Superior temporal gyrus (tissue), 1 donor: ENCODE measurements around the gene HIP1.
"Not testable (repeated sequence)": the region's sequence is repeated elsewhere in the genome, so short reads cannot be mapped to it uniquely, and the experiment has no call there.

Experiments
- DNase-seq: peaks from one replicate; pipeline ENCODE4 v3.0.0-alpha.2; 2016; ENCODE audit errors: extremely low spot score

Gene HIP1

DNA sequence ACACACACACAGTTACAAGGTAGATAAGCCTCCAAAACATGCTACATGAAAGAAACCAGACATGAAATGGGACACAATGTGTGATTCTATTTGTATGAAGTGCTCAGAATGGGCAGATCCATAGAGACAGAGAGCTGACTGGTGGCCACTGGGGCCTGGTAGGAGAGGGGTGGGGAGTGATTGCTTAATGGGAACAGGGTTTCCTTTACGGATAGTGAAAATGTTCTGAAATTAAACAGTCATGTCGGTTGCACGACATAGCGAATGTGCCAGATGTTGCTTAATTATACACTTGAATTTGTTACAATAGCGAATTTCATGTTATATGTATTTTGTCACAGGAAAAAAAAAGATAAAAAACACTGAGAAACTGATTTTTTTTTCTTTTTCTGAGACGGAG is 124.3 kb downstream of the HIP1 start:
- DNase-seq = no peak

DNA sequence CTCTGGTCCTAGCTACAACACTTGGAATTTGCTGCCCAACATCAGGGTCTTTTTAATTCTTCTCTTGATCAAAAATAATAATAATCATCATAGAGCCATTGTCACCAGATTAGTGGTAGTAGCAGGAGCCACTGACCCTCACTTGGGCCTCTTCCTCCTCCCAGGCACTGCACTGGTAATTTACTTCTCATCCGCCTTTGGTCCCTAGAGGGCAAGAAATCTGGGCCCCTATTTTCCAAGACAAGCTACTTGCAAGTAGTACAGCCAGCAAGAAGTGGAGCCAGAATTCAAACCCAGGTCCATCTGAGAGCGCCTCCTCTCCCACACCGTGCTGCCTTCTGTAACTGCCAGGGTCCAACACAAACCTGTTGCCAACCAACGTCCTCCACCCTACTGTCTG is 125.4 kb downstream of the HIP1 start:
- DNase-seq = no peak

DNA sequence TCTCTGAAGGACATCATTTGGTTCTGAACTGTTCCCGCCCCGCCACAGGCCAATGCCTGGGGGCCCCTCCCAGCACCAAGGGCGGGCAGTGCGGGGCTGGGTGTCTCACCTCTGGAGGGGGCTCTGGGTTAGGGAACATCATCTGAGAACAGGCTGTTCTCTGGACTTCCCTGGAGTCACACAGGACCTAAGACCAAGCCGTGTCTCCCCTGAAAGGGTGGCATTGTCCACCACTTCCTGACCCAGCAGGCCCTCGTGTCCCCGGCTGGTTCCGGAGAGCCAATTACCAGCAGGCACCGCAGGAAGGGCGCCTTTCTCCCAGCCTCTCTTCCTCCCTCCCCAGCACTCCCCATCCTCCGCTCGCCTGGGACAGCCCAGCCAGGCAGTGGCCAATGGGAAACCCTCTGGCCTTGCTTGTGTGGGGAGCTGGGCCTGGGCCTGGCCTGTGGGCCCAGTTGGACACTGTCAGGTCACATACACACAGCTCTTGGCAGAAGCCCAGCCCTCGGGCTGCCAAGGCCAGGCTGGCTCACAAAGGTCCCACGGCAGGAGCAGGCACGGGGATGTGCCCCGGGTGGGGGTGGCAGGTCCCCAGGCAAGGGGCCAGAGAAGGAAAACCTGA is 127.1 kb downstream of the HIP1 start:
- DNase-seq = peak; percentile 95

DNA sequence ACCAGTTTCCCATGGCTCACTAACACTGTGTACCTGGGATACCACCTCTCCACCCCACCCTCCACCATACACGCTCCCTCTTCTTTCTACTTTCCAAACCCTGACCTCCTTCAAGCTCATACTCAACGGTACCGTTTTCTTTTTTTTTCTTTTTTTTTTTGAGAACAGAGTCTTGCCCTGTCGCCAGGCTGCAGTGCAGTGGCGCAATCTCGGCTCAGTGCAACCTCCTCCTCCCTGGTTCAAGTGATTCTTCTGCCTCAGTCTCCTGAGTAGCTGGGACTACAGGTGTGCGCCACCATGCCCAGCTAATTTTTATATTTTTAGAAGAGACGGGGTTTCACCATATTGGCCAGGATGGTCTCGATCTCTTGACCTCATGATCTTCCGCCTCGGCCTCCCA is 129.3 kb downstream of the HIP1 start:
- DNase-seq = not testable (repeated sequence)

DNA sequence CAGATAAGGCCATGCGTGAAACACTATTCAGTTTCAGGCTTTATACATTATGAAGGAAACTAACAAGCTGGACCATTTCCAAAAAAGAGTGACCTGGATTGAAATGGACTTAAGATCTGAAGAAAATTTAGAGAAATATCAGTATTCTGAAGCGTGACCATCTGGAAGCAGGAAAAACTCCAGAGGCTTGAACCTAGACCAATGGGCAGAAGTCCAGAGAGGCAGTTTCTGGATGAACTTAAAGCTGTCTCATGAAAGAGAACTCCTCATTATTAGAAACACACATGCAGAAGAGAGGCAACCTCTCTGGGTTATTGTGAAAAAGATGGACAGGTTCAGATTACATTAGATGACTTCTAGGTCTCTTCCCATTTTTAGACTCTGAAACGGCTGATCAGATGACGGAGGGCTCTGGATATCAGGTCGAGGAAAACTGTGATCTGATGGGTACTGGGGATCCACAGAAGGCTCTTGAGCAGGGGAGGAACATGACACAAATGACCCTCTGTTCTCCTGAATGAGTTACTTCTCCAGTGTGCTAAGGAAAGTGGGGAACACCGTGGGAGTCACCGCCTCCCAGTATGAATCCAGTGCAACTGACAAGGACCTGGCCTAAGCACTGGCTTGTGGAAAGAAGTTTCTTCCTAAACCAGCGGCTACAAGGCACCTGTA is 130.2 kb downstream of the HIP1 start:
- peak; percentile 63 for DNase-seq

DNA sequence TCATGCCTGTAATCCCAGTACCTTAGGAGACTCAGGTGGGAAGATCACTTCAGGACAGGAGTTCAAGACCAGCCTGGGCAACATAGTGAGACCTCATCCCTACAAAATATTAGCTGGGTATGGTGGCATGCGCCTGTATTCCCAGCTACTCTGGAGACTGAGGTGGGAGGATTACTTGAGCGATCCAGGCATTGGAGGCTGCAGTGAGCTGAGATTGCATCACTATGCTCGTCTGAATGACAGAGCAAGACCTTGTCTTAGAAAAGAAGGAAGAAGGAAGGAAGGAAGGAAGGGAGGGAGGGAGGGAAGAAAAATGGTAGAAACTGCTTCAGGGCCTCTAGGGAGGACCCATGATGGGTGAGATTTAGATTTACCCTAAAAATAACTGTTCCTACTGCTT is 134.3 kb downstream of the HIP1 start:
- DNase-seq = no peak

DNA sequence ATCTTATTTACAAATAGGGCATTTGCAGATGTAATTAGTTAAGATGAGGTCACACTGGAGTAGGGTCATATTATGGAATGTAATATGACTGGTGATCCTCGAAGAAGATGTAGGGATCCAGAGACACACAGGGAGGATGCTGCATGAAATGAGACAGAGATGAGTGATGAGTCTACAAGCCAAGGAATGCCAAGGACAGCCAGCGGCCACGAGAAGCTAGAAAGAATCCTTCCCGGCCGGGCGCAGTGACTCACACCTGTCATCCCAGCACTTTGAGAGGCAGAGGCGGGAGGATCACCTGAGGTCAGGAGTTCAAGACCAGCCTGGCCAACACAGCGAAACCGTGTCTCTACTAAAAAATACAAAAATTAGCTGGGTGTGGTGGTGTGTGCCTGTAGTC is 135.9 kb downstream of the HIP1 start:
- not testable (repeated sequence) for DNase-seq

DNA sequence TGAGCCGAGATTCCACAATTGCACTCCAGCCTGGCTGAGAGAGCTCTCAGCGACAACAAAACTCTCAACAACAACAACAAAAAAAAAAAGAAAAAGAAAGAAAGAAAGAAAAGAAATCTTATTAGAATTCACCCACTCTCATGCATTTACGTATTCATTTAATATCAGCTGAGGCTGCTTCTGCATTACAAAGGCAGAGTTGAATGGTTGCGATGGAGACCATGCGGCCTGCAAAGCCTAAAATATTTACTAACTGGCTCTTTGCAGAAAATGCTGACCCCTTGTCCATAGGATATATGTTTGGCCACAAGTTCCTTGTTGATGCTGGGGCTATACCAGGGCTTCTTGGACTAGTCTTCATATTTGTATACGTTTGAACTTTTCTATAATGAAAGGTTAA is 137.2 kb downstream of the HIP1 start:
- DNase-seq = no peak

DNA sequence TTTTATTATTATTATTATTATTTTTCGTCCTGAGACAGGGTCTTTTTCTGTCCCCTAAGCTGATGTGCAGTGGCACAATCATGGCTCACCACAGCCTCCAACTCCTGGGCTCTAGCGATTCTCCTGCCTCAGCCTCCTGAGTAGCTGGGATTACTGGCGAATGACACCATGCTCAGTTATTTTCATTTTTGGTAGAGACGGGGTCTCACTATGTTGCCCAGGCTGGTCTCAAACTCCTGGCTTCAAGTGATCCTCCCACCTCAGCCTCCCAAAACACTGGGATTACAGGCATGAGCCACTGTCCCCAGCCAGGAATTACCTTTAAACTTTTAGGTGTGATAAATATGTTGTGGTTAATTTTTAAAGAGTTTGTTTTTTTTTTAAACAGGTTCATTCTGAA is 138.0 kb downstream of the HIP1 start:
- not testable (repeated sequence) for DNase-seq

DNA sequence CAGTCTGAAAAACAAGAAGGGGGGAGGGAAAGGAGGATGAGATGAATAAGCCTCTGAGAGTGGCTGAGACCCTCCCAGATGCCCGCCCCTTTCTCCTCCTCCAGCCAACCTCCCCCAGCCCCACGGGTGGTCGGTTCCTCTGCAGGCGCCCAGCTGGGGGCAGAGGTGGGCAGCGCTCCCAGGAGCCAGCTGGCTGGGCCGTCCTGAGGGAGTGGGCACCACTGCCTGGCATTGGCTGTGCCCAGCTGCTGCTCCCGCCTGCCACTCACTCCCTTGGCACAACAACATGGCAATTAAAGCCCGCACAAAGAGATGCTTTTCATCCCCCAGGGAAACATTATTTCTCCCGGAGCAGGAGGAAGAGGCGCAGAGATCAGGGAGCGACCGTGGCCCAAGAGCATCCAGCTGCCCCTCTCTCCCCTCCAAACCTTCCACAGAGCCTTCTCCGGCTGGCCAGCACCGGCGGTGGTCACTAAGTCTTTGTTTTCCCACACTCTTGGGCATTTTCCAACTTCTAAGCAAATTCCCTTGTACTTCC is 139.4 kb downstream of the HIP1 start:
- peak; percentile 97 for DNase-seq

DNA sequence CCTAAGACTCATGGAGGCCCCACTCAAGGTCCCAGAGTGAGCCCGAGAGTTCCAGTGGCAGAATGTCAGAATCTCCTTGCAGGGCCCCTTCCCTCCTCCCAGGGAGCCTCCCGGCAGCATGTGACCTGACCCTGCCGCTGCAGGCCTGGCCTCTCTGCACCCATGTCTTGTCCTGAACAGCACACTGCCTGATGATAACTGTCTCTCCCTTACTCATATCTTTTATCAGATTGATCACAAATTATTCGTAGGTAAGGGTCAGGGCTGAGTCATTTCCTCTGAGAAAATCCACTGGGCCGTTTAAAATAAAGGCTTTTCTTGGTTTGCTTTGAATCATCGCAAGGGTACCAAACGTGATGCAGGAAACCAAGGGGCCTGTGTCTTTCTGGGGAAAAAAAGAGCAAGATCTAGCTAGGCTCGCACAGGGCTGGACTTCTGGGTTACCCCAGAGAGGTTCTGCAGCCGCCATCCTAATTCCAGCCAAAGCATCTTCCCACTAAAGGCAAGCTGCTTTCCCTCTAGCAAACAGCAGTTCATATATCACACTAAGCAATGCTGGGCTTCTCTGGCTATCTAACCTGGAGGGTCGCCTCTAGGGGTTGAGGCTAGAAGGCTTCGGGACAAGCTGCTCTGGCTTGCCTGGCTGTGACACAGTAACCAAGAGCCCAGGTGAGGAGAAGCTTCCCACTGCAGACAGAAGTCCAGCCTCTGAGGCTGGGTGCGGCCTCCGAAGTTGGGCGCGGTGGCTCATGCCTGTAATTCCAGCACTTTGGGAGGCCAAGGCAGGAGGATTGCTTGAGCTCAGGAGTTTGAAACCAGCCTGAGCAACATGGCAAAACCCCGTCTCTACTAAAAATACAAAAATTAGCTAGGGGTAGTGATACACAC is 141.8 kb downstream of the HIP1 start:
- DNase-seq = no peak

DNA sequence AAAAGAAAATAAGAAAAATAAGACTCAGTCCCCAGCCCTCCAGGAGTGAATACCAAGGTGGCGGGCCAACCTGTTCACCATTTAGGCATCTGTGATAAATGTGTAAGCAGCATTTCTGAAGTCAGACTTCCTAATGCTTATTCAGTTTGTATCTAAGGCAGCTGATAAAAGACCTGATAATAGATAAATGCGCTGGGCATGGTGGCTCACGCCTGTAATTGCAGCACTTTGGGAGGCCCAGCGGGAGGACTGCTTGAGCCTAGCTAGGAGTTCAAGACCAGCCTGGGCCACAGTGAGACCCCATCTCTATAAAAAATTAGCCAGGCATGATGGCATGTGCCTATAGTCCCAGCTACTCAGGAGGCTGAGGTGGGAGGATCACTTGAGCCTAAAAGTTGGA is 143.0 kb downstream of the HIP1 start:
- DNase-seq = no peak

DNA sequence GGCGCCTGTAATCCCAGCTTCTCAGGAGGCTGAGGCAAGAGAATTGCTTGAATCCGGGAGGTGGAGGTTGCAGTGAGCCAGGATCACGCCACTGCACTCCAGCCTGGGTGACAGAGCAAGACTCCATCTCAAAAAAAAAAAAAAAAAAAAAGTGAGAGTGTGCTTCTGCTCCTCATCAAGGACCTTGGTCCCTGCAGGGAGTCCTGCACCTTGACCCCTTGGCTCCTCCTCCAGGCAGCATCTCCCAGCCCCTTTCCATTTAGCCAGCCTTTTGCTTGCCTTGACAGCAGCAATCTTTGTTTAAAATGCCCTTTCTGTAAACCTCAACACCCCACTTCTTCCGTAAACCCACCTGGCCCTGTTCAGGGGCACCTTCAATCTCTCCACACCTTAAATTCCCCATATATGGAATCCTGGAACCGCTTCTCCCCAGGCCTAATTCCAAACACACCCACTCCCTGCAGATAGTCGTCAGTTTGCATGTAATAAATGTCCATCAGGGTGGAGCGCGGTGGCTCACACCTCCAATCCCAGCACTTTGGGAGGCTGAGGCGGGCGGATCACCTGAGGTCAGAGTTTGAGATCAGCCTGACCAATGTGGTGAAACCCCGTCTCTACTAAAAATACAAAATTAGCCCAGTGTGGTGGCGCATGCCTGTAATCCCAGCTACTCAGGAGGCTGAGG is 145.1 kb downstream of the HIP1 start:
- not testable (repeated sequence) for DNase-seq

DNA sequence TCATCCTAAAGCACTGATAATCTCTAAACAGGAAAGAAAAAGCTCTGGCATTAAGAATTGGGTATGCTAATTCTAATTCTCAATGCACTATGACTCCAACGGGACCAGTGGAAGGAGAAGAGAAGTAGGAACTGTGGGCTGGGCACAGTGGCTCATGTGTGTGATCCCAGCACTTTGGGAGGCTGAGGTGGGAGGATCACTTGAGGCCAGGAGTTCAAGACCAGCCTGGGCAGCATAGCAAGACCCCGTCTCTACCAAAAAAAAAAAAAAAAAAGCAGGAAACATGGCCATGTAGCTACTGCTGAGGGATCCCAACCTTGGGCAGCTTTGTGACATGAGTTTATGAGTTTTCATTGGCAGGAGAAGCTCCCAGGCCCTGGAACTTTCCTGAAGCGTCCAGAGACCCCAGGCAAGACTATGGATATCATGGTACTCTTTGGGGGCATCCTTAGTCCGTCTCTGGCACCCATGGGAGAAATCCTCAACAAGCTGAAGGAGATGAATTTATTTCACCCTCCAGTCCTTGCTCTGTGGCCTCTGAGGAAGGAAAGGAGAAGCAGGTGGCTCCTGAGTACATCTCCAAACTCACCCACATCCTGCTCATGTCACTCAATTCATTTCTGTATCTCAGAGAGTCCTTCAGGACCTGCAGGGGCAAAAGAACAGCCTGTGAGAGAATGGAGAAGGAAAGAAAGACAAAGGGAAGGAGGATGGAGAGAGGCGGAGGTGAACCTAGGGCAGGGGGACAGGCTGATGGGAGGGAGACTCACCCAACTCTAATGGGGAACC is 147.1 kb downstream of the HIP1 start:
- no peak for DNase-seq

DNA sequence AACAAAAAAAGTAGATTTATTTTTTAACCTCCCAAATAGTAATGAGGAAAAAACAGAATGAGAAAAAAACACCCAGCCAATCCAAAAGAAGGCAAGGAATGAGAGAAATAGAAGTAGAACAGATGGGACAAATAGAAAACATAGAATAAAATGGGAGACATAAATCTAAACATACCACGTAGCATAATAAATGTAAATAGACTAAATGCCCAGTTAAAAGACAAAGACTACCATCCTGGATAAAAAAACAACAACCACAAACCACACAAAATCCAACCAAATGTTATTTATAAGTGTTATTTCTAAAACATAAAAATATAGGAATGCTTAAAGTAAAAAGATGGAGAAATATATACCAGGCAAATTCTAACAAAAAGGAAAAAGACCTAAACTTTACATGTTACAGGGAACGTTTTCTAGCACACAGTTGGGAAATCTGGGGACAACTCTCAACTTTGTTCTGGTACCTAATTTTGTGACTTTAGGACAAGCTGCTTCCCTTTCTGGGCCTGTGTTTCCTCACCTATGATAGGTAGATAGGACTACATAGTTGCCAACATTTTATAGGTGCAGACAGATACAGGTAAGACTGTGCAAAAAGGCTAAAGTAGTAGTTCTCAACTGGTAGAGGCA is 148.3 kb downstream of the HIP1 start:
- no peak for DNase-seq

DNA sequence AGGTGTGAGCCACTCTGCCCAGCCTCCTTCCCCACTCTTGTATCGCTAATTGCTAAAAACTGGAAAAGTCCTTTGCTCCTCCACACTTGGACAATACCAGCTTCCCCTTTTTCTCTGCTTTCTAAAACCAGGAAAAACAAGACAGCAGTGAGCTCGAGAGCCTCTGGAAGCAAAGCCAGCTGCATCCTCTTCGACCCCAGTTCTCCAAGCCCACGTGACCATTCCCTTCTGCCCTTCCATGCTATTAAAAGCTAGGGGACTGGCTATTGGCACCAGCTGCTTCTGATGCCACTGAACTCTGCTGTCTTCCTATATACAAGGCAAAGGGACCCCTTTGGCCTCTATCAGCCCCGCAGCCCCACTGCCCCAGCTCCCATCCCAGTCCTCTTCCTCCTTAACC is 154.4 kb downstream of the HIP1 start:
- DNase-seq = no peak

DNA sequence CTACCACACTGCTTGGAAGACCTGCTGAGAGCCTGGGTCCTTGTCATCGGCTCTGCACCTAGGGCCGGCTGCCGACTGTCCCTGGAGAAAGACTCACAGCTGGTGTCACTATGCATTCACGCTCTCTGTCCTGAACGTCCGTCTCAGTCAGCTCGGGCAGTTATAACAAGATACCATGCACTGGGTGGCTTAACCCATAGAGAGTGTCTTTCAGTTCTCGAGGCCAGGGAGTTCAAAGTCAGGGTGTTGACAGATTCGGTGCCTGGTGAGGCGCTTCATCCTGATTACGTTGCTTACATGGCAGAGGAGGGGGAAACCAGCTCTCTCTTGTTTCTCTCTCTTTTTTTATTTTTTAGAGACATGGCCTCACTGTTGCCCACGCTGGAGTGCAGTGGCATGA is 155.5 kb downstream of the HIP1 start:
- no peak for DNase-seq

DNA sequence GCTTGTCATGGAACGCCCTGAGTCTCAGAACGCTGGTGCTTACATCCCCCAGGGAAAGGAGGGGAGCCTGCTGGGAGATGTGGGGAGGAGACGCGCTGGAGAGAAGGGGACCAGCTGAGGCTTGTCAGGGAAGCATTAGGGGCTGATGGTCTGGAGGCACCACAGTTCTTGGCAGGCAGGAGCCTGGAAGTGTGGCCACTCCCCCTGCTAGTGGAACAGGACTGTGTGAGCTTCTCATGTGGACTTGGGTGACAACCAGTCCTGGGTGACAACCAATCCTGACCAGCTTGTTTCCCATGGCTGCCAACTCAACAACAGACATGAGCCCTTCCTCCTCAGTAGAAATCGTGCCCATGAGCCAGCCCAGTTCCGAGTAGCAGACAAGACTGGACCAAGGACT is 158.8 kb downstream of the HIP1 start:
- no peak for DNase-seq

DNA sequence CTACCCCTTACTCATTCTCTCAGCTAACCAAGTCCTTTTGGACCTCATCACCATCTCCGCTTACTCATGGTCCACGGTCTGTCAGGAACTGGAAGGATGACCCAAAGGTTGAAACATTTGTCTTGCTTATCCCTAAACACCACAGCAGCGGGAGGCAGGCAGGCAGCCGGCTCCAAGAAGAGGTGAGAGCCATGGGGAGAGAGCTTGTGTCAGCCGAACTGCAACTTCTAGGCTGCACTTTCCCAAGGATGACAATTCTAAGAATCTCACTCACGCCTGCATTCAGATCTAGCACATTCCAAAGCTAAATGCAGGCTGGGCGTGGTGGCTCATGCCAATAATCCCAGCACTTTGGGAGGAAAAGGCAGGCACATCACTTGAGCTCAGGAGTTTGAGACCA is 160.7 kb downstream of the HIP1 start:
- no peak for DNase-seq

DNA sequence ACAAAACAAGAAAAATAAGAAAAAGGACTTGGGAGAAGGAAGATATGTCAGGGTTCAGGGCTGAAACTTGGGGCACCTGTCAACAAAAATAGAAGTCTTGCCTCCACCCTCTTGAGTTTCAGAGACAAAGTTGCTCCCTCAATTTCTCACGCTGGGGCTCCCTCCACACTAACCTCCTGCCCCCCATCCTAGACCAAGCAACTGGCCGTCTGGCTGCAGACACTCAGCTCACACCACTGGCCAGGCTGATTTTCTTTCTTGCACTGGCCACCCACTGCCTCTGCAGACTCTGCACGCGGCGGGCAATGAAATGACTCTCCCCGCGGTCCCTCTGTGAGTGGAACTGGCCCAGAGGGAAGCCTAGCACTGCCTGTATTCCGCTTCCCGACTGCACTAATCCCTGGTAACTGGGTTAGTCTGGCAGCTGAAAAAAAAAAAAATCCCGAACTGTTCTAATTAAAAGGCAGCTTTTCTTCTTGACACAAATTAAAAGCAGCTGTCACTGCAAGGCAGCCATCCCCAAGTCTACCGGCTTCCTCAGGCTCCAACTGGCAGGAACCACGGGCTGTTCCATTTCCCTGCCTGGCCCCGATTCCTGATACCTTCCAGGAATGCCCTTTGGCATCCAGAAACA is 163.1 kb downstream of the HIP1 start:
- DNase-seq = peak; percentile 15
